ENCODE results near the gene ADRA2A. TPM values are rescaled to one million over a fixed set of nuclear protein-coding genes. Genes with fewer than 3 reads are reported as not detected.

Gene ADRA2A
- total RNA-seq, 1 experiment from 2014 or later: 0.23 TPM

Small RNA genes lying within 50 kb of the gene (small RNA-seq; reads per million reads assigned to genes)
- gene AL355863.1: not detected

Other genes starting within 250 kb of the ADRA2A start
- gene PDCD4, start 205.1 kb upstream of the ADRA2A start, total RNA-seq (2014; rRNA removed; shearing (Covaris generic)): 29.5 and 29.7 TPM in 2 replicates
- gene BBIP1, start 157.8 kb upstream of the ADRA2A start, total RNA-seq (2014; rRNA removed; shearing (Covaris generic)): 35.8 and 43.1 TPM in 2 replicates
- 17.2 and 24.7 TPM in 2 replicates for gene SHOC2, start 157.4 kb upstream of the ADRA2A start, total RNA-seq (2014; rRNA removed; shearing (Covaris generic))